GM19455 (cell line): ENCODE data around the gene RBFOX2.
"Not testable (repeated sequence)": the region's sequence is repeated elsewhere in the genome, so short reads cannot be mapped to it uniquely, and the experiment has no call there.

Experiments used
- ATAC-seq: cut with Tn5 transposase; IDR thresholded peaks from one replicate; pipeline ENCODE4 v1.9.1; 2021; ENCODE audit not compliant: unreplicated experiment

The RBFOX2 gene

DNA sequence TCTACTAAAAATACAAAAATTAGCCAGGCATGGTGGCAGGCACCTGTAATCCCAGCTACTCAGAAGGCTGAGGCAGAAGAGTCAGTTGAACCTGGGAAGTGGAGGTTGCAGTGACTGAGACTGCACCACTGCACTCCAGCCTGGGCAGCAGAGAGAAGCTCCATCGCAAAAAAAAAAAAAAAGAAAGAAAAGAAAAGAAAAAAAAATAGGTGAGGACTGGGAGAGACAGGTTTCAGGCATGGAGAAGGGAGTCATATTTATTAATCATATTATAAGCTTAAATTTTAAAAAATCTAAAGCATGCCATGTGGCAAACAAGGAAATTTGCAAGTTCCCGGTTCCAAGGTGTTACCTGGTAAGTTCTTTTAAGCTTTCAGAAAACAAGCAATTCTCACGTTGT lies 311.1 kb downstream of the RBFOX2 start, which contains the start of gene APOL5:
Gene APOL5 (plus strand): TSS at position 301 of the 400 bp plus-strand sequence. CDS start 0 bp downstream, at position 301.
- ATAC-seq = no peak

DNA sequence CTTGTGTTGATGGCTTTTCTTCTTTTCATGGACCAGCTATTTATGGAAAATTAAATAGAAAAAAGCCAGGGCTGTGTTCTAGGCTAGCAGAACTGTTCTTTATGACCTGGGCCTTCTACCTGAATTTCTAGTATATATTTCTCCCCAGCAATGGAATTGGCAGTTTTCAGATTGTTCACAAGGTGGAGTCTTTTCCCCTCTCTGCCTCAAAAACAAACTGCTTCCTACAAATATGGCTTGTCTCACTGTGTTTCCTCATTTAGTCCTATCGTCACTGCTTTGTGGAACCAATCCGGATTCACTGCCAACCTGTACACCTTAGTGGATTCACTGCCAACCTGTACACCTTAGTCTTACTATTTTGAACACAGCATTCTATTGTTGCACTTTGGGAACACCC lies 316.0 kb downstream of the RBFOX2 start:
- ATAC-seq = no peak

DNA sequence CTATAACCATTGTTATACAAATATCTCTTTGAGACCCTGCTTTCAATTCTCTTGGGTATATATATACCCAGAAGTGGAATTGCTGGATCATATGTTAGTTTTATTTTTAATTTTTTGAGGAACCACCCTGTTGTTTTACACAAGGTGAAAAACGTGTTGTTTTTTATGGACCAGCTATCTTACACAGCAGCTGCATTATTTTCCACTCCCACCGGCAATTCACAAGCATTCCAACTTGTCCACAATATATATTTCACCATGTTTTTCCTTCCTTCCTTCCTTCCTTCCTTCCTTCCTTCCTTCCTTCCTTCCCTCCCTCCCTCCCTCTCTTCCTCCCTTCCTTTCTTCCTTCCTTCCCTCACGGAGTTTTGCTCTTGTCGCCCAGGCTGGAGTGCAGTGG lies 317.3 kb downstream of the RBFOX2 start:
- ATAC-seq = no peak

DNA sequence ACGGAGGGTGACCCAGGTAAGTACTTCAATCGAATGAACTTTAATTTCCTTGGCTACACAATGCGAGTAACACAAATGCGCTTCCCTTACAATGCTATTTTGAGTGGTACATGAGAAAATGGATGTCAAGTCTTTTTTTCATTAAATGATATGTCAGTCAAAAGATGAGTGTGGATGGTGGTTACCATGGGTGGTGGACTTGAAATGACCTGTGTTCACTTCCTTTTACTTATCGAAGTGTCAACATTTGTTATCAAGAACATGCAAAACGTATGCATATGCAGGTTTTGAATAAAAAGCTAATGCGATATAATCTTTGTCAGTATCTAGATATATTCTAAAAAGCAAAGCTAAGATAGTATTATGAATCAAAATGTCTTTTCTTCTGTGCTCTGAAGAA lies 319.7 kb downstream of the RBFOX2 start:
- no peak for ATAC-seq

DNA sequence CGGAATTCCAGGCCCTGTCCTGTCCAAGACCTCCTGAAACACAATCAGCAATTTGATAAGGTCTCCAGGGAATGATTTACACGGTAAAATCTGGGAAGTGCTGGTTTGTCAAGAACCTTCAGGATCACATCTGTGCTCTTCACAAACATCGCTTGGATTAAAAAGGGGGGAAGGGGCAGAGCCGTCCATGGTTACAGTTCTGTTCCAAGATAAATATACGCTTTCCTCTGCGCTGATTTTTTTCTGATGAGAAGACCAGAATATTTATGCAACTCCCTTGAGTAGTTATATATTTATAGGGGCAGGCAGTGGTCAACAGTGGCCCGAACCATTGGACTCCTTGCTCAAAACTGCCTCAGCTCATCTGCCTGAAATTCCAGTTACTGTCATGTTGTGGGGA lies 320.2 kb downstream of the RBFOX2 start:
- no peak for ATAC-seq

DNA sequence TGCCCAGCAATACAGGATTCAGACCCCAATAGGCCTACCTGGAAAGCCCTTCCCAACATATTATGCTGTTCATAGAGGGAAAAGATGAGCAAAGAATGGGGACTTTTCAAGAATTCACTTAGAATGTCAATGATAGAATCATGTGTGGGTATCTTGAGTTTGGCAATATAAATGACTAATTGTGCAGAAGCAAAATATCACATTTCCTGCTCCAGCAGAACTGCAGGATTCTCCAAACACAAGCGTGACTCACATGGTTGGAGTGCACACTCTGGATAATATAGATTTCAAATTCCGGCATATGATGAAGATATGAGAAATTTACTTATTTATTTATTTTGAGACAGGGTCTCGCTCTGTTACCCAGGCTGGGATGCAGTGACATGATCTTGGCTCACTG lies 323.5 kb downstream of the RBFOX2 start:
- ATAC-seq = no peak

DNA sequence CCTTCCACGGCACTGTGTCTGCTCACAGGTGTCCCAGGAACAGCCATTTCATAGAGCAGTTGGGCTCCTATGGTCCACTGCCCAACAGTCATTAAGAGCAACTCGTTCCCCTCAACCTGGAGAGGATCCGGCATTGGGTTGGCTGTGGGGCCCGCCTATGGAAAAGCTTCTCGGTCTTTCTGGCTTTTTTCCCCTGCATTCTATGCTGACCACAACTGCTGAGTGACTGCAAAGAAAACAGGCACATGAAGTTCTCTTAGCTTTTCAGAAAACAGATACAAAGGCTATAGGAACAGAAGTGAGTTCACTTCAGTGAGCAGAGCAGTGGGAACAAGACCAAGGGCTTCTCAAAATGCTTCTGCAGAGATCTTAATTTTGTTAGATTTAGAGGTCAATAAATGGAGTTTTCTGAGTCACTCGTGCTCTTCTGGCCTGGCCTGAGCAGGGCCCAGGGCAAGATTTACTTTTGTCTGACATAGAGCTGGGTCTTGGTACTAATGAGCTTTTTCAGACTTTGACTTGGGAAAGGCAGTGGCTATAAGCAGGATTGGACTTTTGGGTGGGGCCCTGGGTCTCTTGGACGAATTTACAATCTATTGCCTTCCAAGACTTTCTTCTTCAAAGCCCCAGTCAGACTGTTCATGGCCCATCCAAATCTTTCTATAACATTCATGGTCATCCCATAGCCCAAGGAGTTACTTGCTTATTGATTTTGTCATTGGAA lies 324.6 kb downstream of the RBFOX2 start:
- no peak for ATAC-seq

DNA sequence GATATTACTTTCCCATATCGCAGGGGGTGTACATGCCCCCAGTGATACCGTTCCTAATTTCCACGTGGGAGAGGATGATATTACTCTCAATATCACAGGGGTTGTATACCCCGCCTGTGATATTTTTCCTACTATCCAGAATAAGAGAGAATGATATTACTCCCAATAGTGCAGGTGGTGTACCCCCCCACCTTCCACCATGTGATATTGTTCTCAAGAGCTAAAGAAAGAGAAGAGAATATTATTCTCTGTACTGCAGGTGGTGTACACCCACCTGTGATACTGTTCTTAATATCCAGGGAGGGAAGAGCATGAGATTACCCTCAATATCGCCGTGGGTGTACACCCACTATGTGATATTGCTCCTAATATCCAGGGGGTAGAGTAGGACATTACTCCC lies 328.8 kb downstream of the RBFOX2 start:
- not testable (repeated sequence) for ATAC-seq

DNA sequence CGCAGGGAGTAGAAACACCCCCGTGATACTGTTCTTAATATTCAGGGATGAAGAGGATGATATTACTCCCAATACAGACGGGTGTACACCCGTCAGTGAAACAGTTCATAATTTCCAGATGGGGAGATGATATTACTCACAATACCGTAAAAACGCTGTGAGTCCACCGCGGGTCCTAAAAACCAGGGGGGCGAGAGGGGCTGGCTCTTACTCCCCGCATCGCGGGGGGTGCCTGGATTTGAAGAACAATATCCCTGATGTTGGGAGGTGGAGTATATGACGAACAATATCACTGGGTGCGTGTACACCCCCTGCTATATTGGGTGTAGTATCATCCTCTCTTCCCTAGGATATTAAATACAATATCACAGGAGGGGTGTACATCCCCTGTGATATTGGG lies 331.5 kb downstream of the RBFOX2 start:
- no peak for ATAC-seq

DNA sequence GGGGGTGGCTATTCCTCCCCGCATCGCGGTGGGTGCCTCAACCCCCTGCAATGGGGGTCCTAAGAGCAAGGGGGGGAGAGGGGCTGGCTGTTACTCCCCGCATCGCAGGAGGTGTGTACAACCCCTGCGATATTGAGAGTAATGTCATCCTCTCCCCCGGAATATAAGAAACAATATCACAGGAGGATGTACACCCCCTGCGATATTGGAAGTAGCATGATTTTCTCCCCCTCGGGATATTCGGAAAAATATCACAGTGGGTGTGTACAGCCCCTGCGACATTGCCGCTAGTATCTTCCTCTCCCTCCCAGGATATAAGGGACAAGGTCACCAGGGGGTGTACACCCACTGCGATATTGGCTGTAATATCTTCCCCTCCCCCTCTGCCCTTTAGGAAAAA lies 333.4 kb downstream of the RBFOX2 start:
- no peak for ATAC-seq

DNA sequence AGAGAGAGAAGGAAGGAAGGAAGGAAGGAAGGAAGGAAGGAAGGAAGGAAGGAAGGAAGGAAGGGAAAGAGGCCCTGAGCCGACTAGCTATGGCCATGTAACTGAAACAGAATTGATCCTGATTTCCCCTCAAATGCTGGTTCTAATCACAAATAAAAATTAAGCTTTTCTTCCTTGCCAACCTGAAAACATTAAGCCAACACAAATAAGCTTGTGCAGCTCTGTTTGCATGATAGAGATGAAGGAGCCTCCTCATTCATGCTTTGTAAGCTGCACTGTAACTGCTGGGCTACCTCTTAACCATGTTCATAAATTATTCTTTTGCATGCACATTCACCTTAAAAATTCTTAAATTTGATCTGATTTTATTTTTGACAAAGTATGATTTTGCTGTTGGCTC lies 338.6 kb downstream of the RBFOX2 start:
- no peak for ATAC-seq

DNA sequence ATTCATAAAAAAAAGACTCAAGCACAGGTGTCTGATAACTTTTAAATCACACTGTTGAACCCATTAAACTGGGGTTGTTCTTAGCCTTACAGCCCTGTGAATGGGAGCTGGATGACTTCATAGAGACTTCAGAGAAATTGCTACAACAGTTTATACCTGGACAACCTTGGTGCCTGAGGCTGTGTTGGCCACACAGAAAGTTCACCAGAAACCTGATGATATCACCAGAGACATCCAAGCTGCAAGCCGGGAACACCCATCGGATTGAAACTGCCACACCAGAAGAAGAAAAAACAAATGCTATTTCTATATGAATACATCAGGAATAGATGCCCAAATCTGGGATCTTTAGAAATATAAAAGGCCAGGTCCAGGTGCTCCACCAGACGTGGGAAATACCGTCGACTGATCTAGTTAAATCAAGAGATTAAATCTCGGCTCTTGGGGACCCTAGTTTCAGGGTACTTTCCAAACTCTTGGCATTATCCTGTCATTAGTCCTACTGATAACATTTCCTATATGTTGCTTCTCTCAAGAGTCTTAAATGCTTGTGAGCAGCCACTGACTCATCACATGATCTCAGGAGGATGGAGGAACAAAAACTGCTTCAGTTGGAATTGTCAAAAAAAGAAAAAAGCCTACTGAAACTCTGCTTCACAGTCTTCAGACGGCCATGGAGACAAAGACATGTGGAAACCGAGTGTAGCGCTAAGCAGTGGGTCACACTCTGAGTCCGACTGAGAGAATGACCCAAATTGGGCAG lies 339.5 kb downstream of the RBFOX2 start:
- no peak for ATAC-seq
